Glutamatergic neuron (in vitro differentiated cells): ENCODE results near the gene BTBD2. TPM values are rescaled to one million over a fixed set of nuclear protein-coding genes. Genes with fewer than 3 reads are reported as not detected.
A peak's percentile ranks its signal among the peaks of the same experiment; 100 is the strongest.

Experiments used
- DNase-seq: peaks from one replicate; pipeline ENCODE4 v3.0.0; 2022
- H3K27ac Mint-ChIP-seq: one replicate; pipeline ENCODE4 v1.8.0; 2020; ENCODE audit warnings: mild to moderate bottlenecking, mixed read lengths, inconsistent platforms; ENCODE audit not compliant: unreplicated experiment
- H3K27me3 Mint-ChIP-seq: one replicate; pipeline ENCODE4 v1.8.0; 2020; ENCODE audit warnings: mild to moderate bottlenecking, moderate library complexity, mixed read lengths, inconsistent platforms; ENCODE audit not compliant: unreplicated experiment
- H3K36me3 Mint-ChIP-seq: one replicate; pipeline ENCODE4 v1.8.0; 2020; ENCODE audit warnings: mild to moderate bottlenecking, mixed read lengths, inconsistent platforms; ENCODE audit not compliant: unreplicated experiment
- H3K4me1 Mint-ChIP-seq: one replicate; pipeline ENCODE4 v1.8.0; 2020; ENCODE audit warnings: mild to moderate bottlenecking, low read depth, mixed read lengths, inconsistent platforms; ENCODE audit not compliant: unreplicated experiment
- H3K4me3 Mint-ChIP-seq: one replicate; pipeline ENCODE4 v1.8.0; 2020; ENCODE audit warnings: mild to moderate bottlenecking, mixed read lengths, inconsistent platforms; ENCODE audit not compliant: unreplicated experiment
- H3K9me3 Mint-ChIP-seq: one replicate; pipeline ENCODE4 v1.8.0; 2020; ENCODE audit warnings: mild to moderate bottlenecking, moderate library complexity, mixed read lengths, inconsistent platforms; ENCODE audit not compliant: unreplicated experiment
- total RNA-seq: library from RNA; stranded (reverse); fragmentation: NEBNext Ultra II Directional; extraction: Animal tissue kit (Norgen Biotek cat#: 25700); gene quantifications from one replicate; pipeline ENCODE4 v1.2.1, GENCODE V29; 2021; ENCODE audit not compliant: unreplicated experiment
- TF ChIP-seq, protein P1 (sequence below): fragments of 200-600 bp; sonication (generic); IDR thresholded peaks from one replicate; pipeline ENCODE4 v1.5.0; 2021; ENCODE audit not compliant: partially characterized antibody, unreplicated experiment

BTBD2 gene
- total RNA-seq, 1 donor from 2014 or later = 70.4 TPM

DNA sequence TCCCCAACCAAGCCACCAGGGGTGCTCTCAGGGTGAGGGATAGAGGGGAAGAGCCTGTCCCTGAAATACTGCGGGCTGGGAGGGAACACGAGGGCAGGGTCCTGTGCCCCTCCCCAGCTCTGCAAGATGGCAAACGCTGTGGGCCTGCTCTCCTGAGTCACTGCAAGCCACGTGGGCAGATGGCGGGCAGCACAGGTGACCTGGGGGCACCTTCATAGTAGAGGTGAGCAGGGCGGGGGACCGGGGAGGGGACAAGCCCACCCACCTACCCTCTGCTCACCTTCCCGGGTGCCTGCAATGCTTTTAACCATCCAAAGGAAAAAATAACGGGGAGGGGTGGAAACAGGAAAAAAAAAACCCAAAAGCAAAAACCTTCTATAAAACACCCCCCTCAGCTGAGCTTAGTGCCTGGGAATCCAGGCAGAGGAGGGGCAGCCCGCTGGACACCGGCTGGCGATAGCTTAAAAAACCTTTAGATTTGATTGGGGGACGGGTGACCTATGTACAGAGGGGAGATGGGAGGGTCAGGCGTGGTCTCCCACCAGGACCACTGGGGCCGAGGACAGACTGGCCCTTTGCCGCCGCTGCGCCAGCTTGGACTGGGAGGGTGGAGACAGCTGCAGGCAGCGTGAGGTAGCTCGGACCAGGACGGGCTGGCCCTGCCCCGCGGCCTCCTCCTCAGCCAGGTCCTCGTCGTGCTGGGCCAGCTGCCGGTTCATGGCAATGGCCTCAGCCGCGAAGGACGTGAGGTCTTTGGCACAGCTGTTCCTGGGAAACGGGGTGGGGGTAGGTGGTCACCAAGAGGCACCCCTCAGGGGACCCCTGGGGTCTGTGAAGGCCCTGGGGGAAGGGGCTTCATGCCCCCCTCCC is 23.8 kb upstream of the BTBD2 start:
- peaks cover 2% of the 10 kb centered on the region for H3K9me3 Mint-ChIP-seq
- TF ChIP-seq, protein P1, sequence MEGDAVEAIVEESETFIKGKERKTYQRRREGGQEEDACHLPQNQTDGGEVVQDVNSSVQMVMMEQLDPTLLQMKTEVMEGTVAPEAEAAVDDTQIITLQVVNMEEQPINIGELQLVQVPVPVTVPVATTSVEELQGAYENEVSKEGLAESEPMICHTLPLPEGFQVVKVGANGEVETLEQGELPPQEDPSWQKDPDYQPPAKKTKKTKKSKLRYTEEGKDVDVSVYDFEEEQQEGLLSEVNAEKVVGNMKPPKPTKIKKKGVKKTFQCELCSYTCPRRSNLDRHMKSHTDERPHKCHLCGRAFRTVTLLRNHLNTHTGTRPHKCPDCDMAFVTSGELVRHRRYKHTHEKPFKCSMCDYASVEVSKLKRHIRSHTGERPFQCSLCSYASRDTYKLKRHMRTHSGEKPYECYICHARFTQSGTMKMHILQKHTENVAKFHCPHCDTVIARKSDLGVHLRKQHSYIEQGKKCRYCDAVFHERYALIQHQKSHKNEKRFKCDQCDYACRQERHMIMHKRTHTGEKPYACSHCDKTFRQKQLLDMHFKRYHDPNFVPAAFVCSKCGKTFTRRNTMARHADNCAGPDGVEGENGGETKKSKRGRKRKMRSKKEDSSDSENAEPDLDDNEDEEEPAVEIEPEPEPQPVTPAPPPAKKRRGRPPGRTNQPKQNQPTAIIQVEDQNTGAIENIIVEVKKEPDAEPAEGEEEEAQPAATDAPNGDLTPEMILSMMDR = no peak
- H3K27me3 Mint-ChIP-seq = peaks cover 3% of the 10 kb centered on the region
- peaks cover 3% of the 10 kb centered on the region for H3K4me1 Mint-ChIP-seq
- peak; percentile 32 for DNase-seq
- no peak overlapping the region for H3K4me3 Mint-ChIP-seq
- H3K36me3 Mint-ChIP-seq = no peaks in the 10 kb centered on the region
- peak overlapping the region; percentile 38 for H3K27ac Mint-ChIP-seq

DNA sequence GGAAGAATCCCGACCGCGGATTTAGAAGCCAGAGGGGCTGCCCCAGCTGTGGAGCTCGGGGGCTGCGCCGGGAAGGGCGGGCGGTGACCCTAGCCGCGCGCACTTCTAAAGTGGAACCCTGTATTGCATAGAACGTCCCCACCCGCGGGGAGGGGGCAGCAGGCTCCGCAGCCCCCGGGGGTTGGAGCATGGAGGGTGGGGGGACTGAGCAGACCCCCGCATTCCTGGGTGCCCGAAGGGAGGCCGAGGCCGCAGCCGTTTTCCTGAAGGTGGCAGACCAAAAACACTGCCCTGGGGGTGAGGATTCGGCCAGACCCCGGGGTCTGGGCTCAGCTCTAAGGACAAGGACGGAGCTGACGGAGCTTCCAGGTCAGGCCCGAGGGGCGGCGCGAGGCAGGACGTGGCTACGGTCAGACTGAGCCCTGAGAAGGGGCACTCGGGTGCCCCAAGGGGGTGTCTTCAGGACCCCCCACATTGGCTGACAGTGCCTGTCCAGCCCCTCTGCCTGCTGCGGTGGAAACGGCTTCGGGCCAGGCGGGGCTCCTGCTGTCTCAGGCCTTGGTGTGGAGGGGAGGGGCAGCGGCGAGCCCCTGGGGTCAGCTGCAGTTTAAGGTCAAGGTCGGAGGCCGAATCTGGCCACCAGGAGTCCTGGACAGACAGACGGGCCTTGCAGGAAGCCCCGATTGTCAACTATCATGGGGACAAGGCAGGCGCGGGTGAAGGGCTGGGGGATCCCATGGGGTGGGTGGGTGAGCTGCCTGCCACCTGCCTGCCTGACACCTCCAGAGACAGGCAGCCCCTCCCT is 23.0 kb upstream of the BTBD2 start:
- DNase-seq = peak; percentile 36
- no peak overlapping the region for H3K27ac Mint-ChIP-seq
- peaks cover 2% of the 10 kb centered on the region for H3K27me3 Mint-ChIP-seq

DNA sequence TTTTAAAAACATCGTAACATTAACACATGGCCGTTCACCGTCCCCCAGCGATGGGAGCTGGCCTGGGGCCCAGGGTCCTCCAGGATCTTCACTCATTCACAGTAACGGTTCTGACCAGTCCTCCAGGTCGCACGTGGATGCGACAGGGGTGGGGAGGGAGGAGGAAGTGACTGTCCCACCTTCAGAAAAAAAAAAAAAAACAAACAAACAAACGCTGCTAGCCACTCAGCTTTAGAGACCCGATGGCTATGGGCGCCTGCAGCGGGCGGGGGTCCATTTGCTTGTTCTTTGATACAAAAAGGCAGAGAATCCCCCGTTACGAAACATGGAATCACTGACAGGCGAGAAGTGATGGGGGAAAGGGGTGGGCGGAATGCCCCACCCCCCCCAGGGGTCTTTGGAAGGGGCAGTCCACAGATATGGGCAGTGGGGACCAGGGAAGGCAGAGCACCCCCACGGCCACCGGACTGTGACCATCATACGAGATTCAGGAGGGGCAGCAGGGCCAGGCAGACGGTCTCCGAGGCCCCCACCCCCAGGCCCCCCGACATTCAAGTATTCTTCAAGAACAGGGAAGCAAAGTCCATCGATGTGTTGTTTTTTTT is 22.2 kb upstream of the BTBD2 start:
- Mint-ChIP-seq H3K4me1 (peaks cover 2% of the 10 kb centered on the region), H3K27ac (no peak overlapping the region), H3K36me3 (no peaks in the 10 kb centered on the region), H3K27me3 (no peaks in the 10 kb centered on the region), H3K9me3 (no peaks in the 10 kb centered on the region), H3K4me3 (no peak overlapping the region)
- TF ChIP-seq, protein P1 = no peak
- no peak for DNase-seq

More for the DNA sequence above, 23.0 kb upstream of the BTBD2 start:
- no peak overlapping the region for H3K4me3 Mint-ChIP-seq
- H3K4me1 Mint-ChIP-seq = peaks cover 3% of the 10 kb centered on the region
- no peaks in the 10 kb centered on the region for H3K36me3 Mint-ChIP-seq
- TF ChIP-seq, protein P1 = peak; percentile 10
- H3K9me3 Mint-ChIP-seq = peaks cover 2% of the 10 kb centered on the region

DNA sequence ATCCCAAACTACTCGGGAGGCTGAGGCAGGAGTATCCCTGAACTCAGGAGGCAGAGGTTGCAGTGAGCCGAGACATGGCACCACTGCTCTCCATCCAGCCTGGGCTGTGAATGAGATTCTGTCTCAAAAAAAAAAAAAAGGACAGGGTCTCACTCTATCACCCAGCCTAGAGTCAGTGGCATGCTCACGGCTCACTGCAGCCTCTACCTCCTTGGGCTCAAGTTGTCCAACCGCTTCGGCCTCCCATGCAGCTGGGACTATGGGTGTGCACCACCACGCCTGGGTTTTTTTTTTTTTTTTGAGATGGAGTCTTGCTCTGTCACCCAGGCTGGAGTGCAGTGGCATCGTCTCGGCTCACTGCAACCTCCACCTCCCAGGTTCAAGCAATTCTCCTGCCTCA is 20.9 kb upstream of the BTBD2 start:
- H3K9me3 Mint-ChIP-seq = no peaks in the 10 kb centered on the region
- H3K4me1 Mint-ChIP-seq = peaks cover 2% of the 10 kb centered on the region
- H3K4me3 Mint-ChIP-seq = no peak overlapping the region
- TF ChIP-seq, protein P1 = no peak
- peaks cover 2% of the 10 kb centered on the region for H3K27me3 Mint-ChIP-seq
- no peaks in the 10 kb centered on the region for H3K36me3 Mint-ChIP-seq
- no peak overlapping the region for H3K27ac Mint-ChIP-seq
- DNase-seq = no peak
